GM23248 (cell line): ENCODE measurements around the gene TSPAN14.

Experiments used
- EZH2 ChIP-seq: fragments of 200-600 bp; sonication (generic); IDR thresholded peaks from 2 replicates; pipeline ENCODE4 v1.6.1; 2018; ENCODE audit warnings: antibody characterized with exemption, mild to moderate bottlenecking; ENCODE audit not compliant: insufficient read depth, poor library complexity, severe bottlenecking
- EZH2phosphoT487 ChIP-seq: fragments of 200-600 bp; sonication (generic); IDR thresholded peaks from 2 replicates; pipeline ENCODE4 v1.6.1; 2018; ENCODE audit warnings: antibody characterized with exemption, moderate library complexity, mild to moderate bottlenecking, low read depth; ENCODE audit not compliant: insufficient read depth

GRCh38 chr10:80540136-80540535, 86.0 kb downstream of the TSPAN14 start:
- TF ChIP-seq EZH2 = no peak
- no peak for TF ChIP-seq EZH2phosphoT487
